Endothelial cell of umbilical vein (primary cell): ENCODE measurements around the gene TP53. TPM values are rescaled to one million over a fixed set of nuclear protein-coding genes. Genes with fewer than 3 reads are reported as not detected.
A peak's percentile ranks its signal among the peaks of the same experiment; 100 is the strongest.

Experiments
- BruUV-seq: library from RNA; stranded (reverse); fragments of 400-500 nt; replicated peaks from 2 replicates; lab custom pipeline; 2021; lab: Mats Ljungman, UMichigan
- CTCF ChIA-PET: fragments of 300-600, 350-600 bp; sonication (Branson Sonifier 250); formaldehyde crosslinking; loops from one replicate; lab custom pipeline; 2021; ENCODE audit warnings: antibody characterized with exemption, inconsistent platforms; lab: Charles Lee
- POLR2A ChIA-PET: fragments of 300-600, 350-600 bp; sonication (Branson Sonifier 250); formaldehyde crosslinking; loops from one replicate; lab custom pipeline; 2021; ENCODE audit warnings: antibody characterized with exemption, inconsistent platforms; lab: Charles Lee
- DNase-seq: peaks from one replicate; pipeline ENCODE4 v3.0.0-alpha.2; 2011; ENCODE audit warnings: low read depth, low spot score
- FAIRE-seq: peaks from 2 replicates; lab custom pipeline; 2011; peaks lifted over from hg19 to GRCh38; lab: Jason Lieb, UNC
- H2AFZ ChIP-seq: 2 replicates; pipeline ENCODE4 v1.6.0; 2012; ENCODE audit warnings: low read depth, low read length, control low read depth, inconsistent platforms
- H3K27ac ChIP-seq: 2 replicates; pipeline ENCODE4 v1.5.1; 2011; ENCODE audit warnings: low read depth, mild to moderate bottlenecking, control low read depth, low read length, moderate library complexity; ENCODE audit not compliant: insufficient read depth
- H3K27me3 ChIP-seq, 2 experiments: 2 replicates each; pipeline versions ENCODE4 v1.6.0 to v1.6.1; 2011; ENCODE audit warnings: low read length in 2 of 2, mixed read lengths in 1 of 2; ENCODE audit not compliant: control insufficient read depth in 2 of 2, insufficient read depth in 2 of 2
- H3K36me3 ChIP-seq, 2 experiments: 2 replicates in 1 of 2; 3 replicates in 1 of 2; pipeline ENCODE4 v1.5.1; 2011; ENCODE audit warnings: low read length in 2 of 2, mild to moderate bottlenecking in 1 of 2, moderate library complexity in 1 of 2; ENCODE audit not compliant: control insufficient read depth in 2 of 2, insufficient read depth in 2 of 2; ENCODE audit errors: extremely low read depth in 1 of 2
- H3K4me1 ChIP-seq: 3 replicates; pipeline ENCODE4 v1.5.1; 2011; ENCODE audit warnings: mild to moderate bottlenecking, low read length; ENCODE audit not compliant: control insufficient read depth, insufficient read depth; ENCODE audit errors: extremely low read depth
- H3K4me2 ChIP-seq: 2 replicates; pipeline ENCODE4 v1.6.1; 2011; ENCODE audit warnings: low read length, control low read depth, mixed read lengths; ENCODE audit not compliant: insufficient read depth
- H3K4me3 ChIP-seq, 3 experiments: fragments of 200-600 bp in 1 of 3; sonication (generic), shearing (Covaris generic) in 1 of 3; replicated peaks in 1 of 3; 2 replicates each; pipeline ENCODE4 v1.5.1; 2011 to 2016; ENCODE audit warnings: control low read depth in 3 of 3, low read length in 3 of 3, mild to moderate bottlenecking in 2 of 3, inconsistent platforms in 1 of 3, low read depth in 1 of 3, moderate library complexity in 1 of 3; ENCODE audit not compliant: insufficient read depth in 1 of 3
- H3K79me2 ChIP-seq: 2 replicates; pipeline ENCODE4 v1.6.0; 2012; ENCODE audit warnings: low read length, inconsistent platforms; ENCODE audit not compliant: control insufficient read depth, insufficient read depth
- H3K9ac ChIP-seq: replicated peaks from 2 replicates; pipeline ENCODE3; 2011; ENCODE audit warnings: low read length, control low read depth; ENCODE audit not compliant: insufficient read depth; ENCODE audit errors: extremely low read depth
- H3K9me1 ChIP-seq: replicated peaks from 3 replicates; pipeline ENCODE4 v1.6.0; 2011; ENCODE audit warnings: mild to moderate bottlenecking, low read length; ENCODE audit not compliant: control insufficient read depth, insufficient read depth; ENCODE audit errors: extremely low read depth
- H3K9me3 ChIP-seq: replicated peaks from 2 replicates; pipeline ENCODE4 v1.5.1; 2012; ENCODE audit warnings: low read length, inconsistent platforms; ENCODE audit not compliant: control insufficient read depth, insufficient read depth
- H4K20me1 ChIP-seq: replicated peaks from 2 replicates; pipeline ENCODE3; 2011; ENCODE audit warnings: mild to moderate bottlenecking, low read length; ENCODE audit not compliant: control insufficient read depth, insufficient read depth; ENCODE audit errors: extremely low read depth
- EZH2 ChIP-seq: IDR thresholded peaks from 2 replicates; pipeline ENCODE4 v1.6.1; 2012; ENCODE audit warnings: borderline replicate concordance, low read depth, mild to moderate bottlenecking, moderate library complexity, low read length, inconsistent platforms; ENCODE audit not compliant: severe bottlenecking
- FOS ChIP-seq: IDR thresholded peaks from 2 replicates; pipeline ENCODE4 v1.6.1; 2011; ENCODE audit warnings: mild to moderate bottlenecking, low read length, moderate library complexity, borderline replicate concordance; ENCODE audit not compliant: insufficient read depth
- GATA2 ChIP-seq: IDR thresholded peaks from 2 replicates; pipeline ENCODE4 v1.7.0; 2011; ENCODE audit warnings: low read depth, mild to moderate bottlenecking, moderate library complexity, mixed read lengths, low read length; ENCODE audit not compliant: insufficient read length, insufficient read depth
- JUN ChIP-seq: IDR thresholded peaks from 2 replicates; pipeline ENCODE4 v1.6.1; 2011; ENCODE audit warnings: borderline replicate concordance, low read depth; ENCODE audit not compliant: insufficient read length, insufficient read depth
- MYC ChIP-seq: IDR thresholded peaks from one replicate; pipeline ENCODE4 v1.6.1; 2011; ENCODE audit warnings: mild to moderate bottlenecking, low read depth, low read length
- POLR2A ChIP-seq: IDR thresholded peaks from 2 replicates; pipeline ENCODE4 v1.6.1; 2012; ENCODE audit warnings: low read depth, mild to moderate bottlenecking, control low read depth, low read length
- POLR2AphosphoS5 ChIP-seq: IDR thresholded peaks from 2 replicates; pipeline ENCODE4 v1.6.1; 2012; ENCODE audit warnings: low read depth, mild to moderate bottlenecking, control low read depth, low read length, moderate library complexity; ENCODE audit not compliant: insufficient read depth
- dilution Hi-C: fragments of 300-500 bp; cut with MboI; formaldehyde crosslinking; loops from one replicate; pipeline ENCODE4 v1.15.0; 2019; ENCODE audit warnings: low sequenced_read_pairs; ENCODE audit not compliant: extremely low pct_ligation_motif_present
- intact Hi-C: fragments of 100-400 bp; cut with micrococcal nuclease; formaldehyde crosslinking; loops from one replicate; pipeline ENCODE4 v1.10.0; 2022
- polyA plus RNA-seq, 4 experiments: library from polyadenylated mRNA; depleted of rRNA in 3 of 4; stranded (reverse) in 3 of 4; unstranded in 1 of 4; fragments of >200 nt; gene quantifications; 2 replicates each; pipeline versions ENCODE4 v1.2.1 to v1.2.3, GENCODE V29; 2011 to 2012; ENCODE audit warnings: missing spikeins in 1 of 4
- total RNA-seq: library from RNA; stranded (reverse); gene quantifications from 2 replicates; pipeline ENCODE4 v1.2.3, GENCODE V29; 2021
- TF ChIP-seq, protein P1 (sequence below): IDR thresholded peaks from 2 replicates; pipeline ENCODE4 v1.6.1; 2011; ENCODE audit not compliant: insufficient read depth, insufficient read length
- TF ChIP-seq, protein P2 (sequence below), 2 donors: IDR thresholded peaks; 1 replicate in 1 of 2; 2 replicates in 1 of 2; pipeline ENCODE4 v1.5.1; 2011; ENCODE audit warnings: low read length in 2 of 2, mild to moderate bottlenecking in 2 of 2, moderate library complexity in 2 of 2, control low read depth in 1 of 2, inconsistent platforms in 1 of 2, low read depth in 1 of 2; ENCODE audit not compliant: insufficient read depth in 1 of 2; ENCODE audit errors: extremely low read depth in 1 of 2

Gene TP53
- total and polyA plus RNA-seq, 2 donors (not counting 3 experiments of a cell fraction or from before 2014, with no cell fraction given): 82.1 to 138 TPM

DNA sequence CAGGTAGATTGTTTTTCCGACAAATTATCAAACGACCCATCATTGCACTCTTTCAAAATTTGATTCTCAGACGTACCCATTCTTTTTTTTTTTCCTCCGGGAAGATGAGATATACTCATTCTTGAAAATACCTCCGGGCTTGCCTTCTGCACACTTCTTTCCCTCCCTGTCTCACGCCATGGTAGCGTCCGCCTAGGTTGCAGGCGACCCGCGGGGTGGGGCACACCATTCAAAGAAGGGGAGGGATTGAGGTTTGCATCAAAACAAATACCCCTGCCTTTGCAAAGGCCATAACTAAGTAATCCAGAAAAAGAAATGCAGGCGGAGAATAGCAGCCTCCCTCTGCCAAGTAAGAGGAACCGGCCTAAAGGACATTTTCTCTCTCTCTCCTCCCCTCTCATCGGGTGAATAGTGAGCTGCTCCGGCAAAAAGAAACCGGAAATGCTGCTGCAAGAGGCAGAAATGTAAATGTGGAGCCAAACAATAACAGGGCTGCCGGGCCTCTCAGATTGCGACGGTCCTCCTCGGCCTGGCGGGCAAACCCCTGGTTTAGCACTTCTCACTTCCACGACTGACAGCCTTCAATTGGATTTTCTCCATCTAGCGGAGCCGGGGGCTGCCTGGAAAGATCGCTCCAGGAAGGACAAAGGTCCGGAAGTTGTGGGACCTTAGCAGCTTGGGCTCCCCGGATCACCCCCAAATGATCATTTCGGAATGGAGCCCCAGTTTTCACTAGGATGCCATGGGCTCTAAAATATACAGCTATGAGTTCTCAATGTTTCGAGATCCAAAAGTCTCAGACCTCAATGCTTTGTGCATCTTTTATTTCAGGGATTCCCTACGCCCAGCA, 843 bp downstream of the TP53 start:
- Histone ChIP-seq H2AFZ (peak overlapping the region; percentile 13), H3K9ac (peak overlapping the region; percentile 99), H3K9me3 (no peaks in the 10 kb centered on the region), H3K4me1 (peaks cover 26% of the 10 kb centered on the region), H3K9me1 (no peaks in the 10 kb centered on the region), H3K4me2 (peak overlapping the region; percentile 98), H3K27me3 (no peaks in the 10 kb centered on the region), H4K20me1 (no peaks in the 10 kb centered on the region), H3K79me2 (peaks cover 50% of the 10 kb centered on the region), H3K4me3 (peak overlapping the region; percentile 56 to 96 (median 79)), H3K27ac (peak overlapping the region; percentile 93), H3K36me3 (peaks cover 0 to 2% of the 10 kb centered on the region in 2 experiments)
- ChIA-PET CTCF (interaction anchor here (1.0 to 4.4 kb wide), 21 partner anchors 9 to 331 kb away, joined by 3 to 97 read pairs (median 5); partner anchors contain the start of genes ATP1B2, DNAH2, EFNB3 and FXR2), POLR2A (interaction anchor here (0.6 to 2.4 kb wide), 10 partner anchors 27 to 283 kb away, joined by 3 to 9 read pairs (median 4); partner anchors contain the start of genes ATP1B2, CD68, FXR2 and MPDU1)
- TF ChIP-seq EZH2 (no peak), GATA2 (no peak), JUN (no peak), FOS (no peak), POLR2A (peak; percentile 89), MYC (no peak), POLR2AphosphoS5 (peak; percentile 83)
- TF ChIP-seq, protein P1, sequence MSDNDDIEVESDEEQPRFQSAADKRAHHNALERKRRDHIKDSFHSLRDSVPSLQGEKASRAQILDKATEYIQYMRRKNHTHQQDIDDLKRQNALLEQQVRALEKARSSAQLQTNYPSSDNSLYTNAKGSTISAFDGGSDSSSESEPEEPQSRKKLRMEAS: no peak
- TF ChIP-seq, protein P2, sequence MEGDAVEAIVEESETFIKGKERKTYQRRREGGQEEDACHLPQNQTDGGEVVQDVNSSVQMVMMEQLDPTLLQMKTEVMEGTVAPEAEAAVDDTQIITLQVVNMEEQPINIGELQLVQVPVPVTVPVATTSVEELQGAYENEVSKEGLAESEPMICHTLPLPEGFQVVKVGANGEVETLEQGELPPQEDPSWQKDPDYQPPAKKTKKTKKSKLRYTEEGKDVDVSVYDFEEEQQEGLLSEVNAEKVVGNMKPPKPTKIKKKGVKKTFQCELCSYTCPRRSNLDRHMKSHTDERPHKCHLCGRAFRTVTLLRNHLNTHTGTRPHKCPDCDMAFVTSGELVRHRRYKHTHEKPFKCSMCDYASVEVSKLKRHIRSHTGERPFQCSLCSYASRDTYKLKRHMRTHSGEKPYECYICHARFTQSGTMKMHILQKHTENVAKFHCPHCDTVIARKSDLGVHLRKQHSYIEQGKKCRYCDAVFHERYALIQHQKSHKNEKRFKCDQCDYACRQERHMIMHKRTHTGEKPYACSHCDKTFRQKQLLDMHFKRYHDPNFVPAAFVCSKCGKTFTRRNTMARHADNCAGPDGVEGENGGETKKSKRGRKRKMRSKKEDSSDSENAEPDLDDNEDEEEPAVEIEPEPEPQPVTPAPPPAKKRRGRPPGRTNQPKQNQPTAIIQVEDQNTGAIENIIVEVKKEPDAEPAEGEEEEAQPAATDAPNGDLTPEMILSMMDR (IDR thresholded peaks at IDR 0.05; ENCODE audit: extremely low read depth in 1 of 2, insufficient read depth in 1 of 2, low read depth in 1 of 2, low read length in 2 of 2): no peak
- dilution Hi-C loops (no loop called here), intact Hi-C loops (loop anchor here (2.0 to 10.0 kb wide), 6 partner anchors 156 to 334 kb away; partner anchors contain the start of genes CHD3, FGF11, KCTD11 and POLR2A)
- DNase-seq: peak; percentile 92
- peak; percentile 95 for FAIRE-seq
- TSS peak; percentile 87 for BruUV-seq
